Epithelial cell of esophagus (primary cell): ENCODE data around the gene EIF1.
"Not testable (repeated sequence)": the region's sequence is repeated elsewhere in the genome, so short reads cannot be mapped to it uniquely, and the experiment has no call there.

Experiments
- DNase-seq: peaks from one replicate; pipeline ENCODE4 v3.0.0; 2010; ENCODE audit warnings: low read depth
- H3K4me3 ChIP-seq: 2 replicates; pipeline ENCODE4 v1.5.1; 2011; ENCODE audit warnings: mild to moderate bottlenecking, low read length, control low read depth
- CTCF ChIP-seq: IDR thresholded peaks from 2 replicates; pipeline ENCODE4 v1.5.1; 2011; ENCODE audit warnings: low read depth, mild to moderate bottlenecking, low read length, control low read depth, inconsistent platforms; ENCODE audit not compliant: insufficient read depth; ENCODE audit errors: missing control alignments

The EIF1 gene

DNA sequence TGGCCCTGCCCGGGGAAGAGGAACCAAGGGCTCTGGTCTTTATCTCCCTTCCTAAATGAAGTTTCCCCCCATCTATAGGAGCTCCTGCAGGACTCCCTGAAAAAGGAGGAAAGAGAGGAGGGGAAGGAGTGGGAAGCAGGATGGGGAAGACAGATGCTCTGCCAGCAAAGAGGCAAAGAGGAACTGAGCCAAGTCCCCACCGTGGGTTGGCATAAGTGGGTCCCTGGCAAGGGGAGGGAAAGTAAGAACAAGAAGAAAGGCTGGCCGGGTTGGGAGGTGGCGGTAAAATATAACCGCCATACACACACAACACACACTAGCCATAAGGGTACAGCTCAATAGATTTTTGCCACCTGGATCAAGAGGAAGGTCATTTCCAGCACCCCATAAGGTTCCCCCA lies 6.1 kb upstream of the EIF1 start:
- no peak for TF ChIP-seq CTCF
- no peak overlapping the region for H3K4me3 ChIP-seq
- DNase-seq: no peak

GRCh38 chr17:41683441-41684007 lies 5.2 kb upstream of the EIF1 start:
- no peak for TF ChIP-seq CTCF
- no peak for DNase-seq
- H3K4me3 ChIP-seq: no peak overlapping the region

DNA sequence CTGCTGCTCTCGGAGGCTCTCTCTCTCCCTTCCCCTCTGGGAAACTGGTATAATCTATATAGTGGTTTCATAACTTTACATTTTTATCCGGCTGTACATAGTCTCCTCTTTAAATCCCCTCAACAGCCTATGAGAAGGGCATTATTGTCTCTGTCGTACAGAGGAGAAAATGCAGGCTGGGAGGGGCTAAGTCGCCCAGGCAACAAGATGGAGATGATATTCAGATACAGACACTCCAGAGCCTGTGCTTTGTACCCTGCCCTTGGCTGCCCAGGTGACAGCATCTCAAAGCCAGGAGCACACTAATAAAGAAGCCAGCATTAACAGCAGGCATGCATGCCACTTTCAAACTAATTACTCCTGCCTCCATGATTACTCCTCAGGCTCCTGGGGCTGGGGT lies 4.7 kb upstream of the EIF1 start:
- DNase-seq: no peak
- no peak for TF ChIP-seq CTCF
- no peak overlapping the region for H3K4me3 ChIP-seq

DNA sequence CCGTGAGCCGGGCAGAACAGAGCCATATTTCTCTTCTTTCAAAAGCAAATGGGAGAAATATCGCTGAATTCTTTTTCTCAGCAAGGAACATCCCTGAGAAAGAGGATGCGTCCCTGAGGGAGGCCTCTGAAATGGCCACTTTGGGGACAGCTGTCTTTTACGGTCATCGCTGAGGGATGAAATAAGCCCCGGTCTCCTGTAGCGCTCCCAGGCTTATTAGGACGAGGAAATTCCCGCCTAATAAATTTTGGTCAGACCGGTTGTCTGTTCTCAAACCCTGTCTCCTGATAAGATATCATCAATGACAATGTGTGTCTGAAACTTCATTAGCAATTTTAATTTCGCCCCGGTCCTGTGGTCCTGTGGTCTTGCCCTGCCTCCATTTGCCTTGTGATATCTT lies 2.9 kb upstream of the EIF1 start:
- DNase-seq, H3K4me3 ChIP-seq: not testable (repeated sequence)

- TF ChIP-seq CTCF: no peak
- DNase-seq: no peak
Measured at GRCh38 chr17:41686281-41686680, 2.4 kb upstream of the EIF1 start.

GRCh38 chr17:41687828-41688640 lies 651 bp upstream of the EIF1 start:
- peak; percentile 66 for DNase-seq
- H3K4me3 ChIP-seq: peak overlapping the region; percentile 69
- TF ChIP-seq CTCF: peak; percentile 49

More at GRCh38 chr17:41686281-41686680, 2.4 kb upstream of the EIF1 start:
- H3K4me3 ChIP-seq: no peak overlapping the region

DNA sequence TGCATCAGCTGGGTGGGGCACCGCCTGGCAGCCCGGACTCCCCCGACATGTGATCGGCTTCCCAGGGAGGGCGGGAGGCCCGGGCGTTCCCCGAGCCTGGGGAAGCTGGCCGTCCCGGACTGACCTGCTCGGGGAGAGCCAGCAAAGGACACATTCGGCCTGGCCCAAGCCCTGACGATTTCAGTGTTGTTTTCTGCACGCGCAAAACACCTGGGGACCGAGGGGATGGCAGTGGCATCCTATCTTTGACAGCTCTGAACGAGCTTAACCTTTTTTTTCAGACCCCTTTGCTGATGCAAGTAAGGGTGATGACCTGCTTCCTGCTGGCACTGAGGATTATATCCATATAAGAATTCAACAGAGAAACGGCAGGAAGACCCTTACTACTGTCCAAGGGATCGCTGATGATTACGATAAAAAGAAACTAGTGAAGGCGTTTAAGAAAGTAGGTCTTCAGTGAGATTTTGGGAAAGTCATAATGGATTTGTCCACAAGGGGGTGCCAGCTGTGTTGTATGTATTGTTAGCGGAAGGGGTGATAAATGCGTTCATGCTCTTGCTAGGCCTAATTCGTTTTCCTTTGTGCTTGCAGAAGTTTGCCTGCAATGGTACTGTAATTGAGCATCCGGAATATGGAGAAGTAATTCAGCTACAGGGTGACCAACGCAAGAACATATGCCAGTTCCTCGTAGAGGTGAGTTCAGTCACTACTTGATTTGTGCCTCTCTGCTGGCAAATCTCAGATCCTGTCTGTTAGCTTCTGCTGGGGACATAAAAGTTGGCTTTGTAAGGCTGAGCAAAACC lies 1.0 kb downstream of the EIF1 start:
- TF ChIP-seq CTCF: peak; percentile 63
- peak; percentile 48 for DNase-seq
- peak overlapping the region; percentile 81 for H3K4me3 ChIP-seq
